ENCODE measurements around the gene MAP4K3.

DNA sequence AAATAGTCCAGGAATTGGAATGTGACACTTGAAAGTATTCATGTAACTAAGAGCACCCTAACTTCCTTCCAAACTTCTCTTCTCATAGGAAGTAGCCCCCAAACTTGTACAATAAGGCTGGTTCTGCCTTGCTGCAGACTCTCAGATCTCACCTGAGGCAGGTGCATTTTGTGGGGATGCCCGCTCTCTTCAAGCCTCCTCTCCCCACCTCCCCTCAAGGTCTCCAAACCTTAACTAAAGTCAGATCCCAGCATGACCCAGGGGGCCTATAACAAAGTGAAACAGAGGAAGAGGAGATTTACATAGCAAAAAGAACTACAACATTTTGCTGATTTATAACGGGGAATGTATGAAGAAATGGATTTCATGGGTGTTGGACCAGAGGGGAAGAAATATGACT is 216.9 kb downstream of the MAP4K3 start:
- TF ChIP-seq, protein P1, sequence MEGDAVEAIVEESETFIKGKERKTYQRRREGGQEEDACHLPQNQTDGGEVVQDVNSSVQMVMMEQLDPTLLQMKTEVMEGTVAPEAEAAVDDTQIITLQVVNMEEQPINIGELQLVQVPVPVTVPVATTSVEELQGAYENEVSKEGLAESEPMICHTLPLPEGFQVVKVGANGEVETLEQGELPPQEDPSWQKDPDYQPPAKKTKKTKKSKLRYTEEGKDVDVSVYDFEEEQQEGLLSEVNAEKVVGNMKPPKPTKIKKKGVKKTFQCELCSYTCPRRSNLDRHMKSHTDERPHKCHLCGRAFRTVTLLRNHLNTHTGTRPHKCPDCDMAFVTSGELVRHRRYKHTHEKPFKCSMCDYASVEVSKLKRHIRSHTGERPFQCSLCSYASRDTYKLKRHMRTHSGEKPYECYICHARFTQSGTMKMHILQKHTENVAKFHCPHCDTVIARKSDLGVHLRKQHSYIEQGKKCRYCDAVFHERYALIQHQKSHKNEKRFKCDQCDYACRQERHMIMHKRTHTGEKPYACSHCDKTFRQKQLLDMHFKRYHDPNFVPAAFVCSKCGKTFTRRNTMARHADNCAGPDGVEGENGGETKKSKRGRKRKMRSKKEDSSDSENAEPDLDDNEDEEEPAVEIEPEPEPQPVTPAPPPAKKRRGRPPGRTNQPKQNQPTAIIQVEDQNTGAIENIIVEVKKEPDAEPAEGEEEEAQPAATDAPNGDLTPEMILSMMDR (IDR thresholded peaks at IDR 0.05), result no peak
- TF ChIP-seq EP300 (IDR thresholded peaks at IDR 0.05), result no peak
